Heart left ventricle (tissue), 13 donors: ENCODE data around the gene HDAC4.

Source experiments
- POLR2A ChIP-seq, 2 donors: fragments of 450-650 bp; IDR thresholded peaks; one replicate each; pipeline ENCODE4 v1.6.1; 2017; ENCODE audit warnings: antibody characterized with exemption in 2 of 2, mild to moderate bottlenecking in 2 of 2, moderate library complexity in 2 of 2
- TF ChIP-seq, protein P1 (sequence below), 12 donors: fragments of 200-600 bp; sonication (generic) in 4 of 12; IDR thresholded peaks; one replicate each; pipeline versions ENCODE4 v1.5.0 to v1.8.0; 2018 to 2022; ENCODE audit warnings: antibody characterized with exemption in 12 of 12, mild to moderate bottlenecking in 5 of 12
- donor health status: ischemic (EF 13 %, LVEDD 7.1; RV severe dilation, severe dysfunction).
- donor health status: DM: no; HTN: yes; CAD: no.
- donor health status: DM: no; HTN: no; CAD: no.
- donor health status: ischemic (EF 25% LVEDD 6.9; RV normal size, moderate dysfunction).
- donor health status: ischemic (EF 25% LVEDD 5.7; RV mildly dilated, moderate dysfunction).
- donor health status: ischemic (EF 35%, LVEDD 5.7; RV mildly dilated, moderate dysfunction).
- donor health status: nonischemic (EF 11% LVEDD 7.7; RV severe dilation, severe dysfunction).
- donor health status: DM: yes; HTN: yes; CAD: no.
- donor health status: PGD.
- donor health status: ischemic (EF 29% LVEDD 5.4; RV normal size, mild dysfunction).
- donor health status: nonischemic (EF 23%, LVEDD 6.1; RV moderate dilation, normal function).

DNA sequence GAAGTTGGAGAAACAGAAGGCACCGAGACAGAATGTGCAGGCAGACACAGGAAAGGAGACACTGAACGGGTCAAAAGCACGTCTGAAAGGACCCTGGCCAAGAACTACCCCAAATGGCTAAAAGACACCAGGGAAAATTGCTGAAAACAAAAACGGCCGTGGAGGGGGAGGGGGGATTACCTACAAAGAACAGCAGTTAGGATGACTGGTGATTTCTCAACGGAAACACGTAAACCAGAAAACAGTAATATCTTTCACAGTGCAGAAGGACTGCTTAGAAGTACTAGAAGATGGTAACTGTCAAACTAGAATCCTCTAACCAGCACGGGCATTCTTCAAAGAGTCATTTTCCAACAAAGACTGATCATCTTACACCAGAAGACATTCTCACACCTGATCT is 142.6 kb downstream of the HDAC4 start:
- TF ChIP-seq, protein P1, sequence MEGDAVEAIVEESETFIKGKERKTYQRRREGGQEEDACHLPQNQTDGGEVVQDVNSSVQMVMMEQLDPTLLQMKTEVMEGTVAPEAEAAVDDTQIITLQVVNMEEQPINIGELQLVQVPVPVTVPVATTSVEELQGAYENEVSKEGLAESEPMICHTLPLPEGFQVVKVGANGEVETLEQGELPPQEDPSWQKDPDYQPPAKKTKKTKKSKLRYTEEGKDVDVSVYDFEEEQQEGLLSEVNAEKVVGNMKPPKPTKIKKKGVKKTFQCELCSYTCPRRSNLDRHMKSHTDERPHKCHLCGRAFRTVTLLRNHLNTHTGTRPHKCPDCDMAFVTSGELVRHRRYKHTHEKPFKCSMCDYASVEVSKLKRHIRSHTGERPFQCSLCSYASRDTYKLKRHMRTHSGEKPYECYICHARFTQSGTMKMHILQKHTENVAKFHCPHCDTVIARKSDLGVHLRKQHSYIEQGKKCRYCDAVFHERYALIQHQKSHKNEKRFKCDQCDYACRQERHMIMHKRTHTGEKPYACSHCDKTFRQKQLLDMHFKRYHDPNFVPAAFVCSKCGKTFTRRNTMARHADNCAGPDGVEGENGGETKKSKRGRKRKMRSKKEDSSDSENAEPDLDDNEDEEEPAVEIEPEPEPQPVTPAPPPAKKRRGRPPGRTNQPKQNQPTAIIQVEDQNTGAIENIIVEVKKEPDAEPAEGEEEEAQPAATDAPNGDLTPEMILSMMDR (IDR thresholded peaks at IDR 0.05): no peak
- no peak for TF ChIP-seq POLR2A (IDR thresholded peaks at IDR 0.05)
